HG02763 (cell line): ENCODE data around the gene UBD.

Experiments used
- ATAC-seq: cut with Tn5 transposase; IDR thresholded peaks from one replicate; pipeline ENCODE4 v1.9.1; 2021; ENCODE audit warnings: mild to moderate bottlenecking, moderate library complexity; ENCODE audit not compliant: unreplicated experiment

UBD gene

DNA sequence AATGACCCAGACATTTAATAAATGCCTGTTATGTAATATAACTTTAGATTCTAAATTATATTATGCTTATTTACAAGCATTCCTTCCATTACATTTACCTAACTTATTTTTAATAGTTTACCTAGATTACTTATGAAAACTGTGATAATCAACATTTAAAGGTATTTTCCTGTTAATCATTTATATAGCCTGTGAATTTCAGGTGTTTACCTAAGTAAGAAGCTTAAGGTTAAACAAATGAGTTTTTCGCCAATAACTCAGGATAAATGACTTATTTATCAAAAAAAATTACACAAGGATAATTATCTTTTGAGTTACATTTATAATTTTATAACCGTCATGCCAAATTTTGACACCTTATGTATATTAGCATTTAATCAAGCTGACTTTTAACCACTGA is 35.5 kb downstream of the UBD start:
- ATAC-seq, result no peak

DNA sequence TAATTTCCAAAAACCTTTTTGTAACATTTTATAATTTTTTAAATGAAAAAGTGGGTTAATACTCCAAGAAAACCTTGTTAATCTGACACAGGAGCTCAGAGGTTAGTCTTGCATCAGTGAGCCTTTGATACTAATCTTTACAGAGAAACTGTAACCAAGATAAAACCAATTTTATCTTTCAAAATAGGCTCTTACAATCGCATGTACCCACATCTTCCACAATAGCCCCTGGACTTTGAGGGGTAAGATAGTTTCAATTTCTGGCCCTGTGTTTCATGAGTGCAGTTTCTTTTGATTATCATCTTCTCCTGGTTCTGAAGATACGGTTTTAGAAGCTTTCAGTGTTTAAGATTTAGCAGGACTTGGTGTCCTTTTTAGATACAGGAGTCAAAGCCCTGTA is 37.3 kb downstream of the UBD start:
- no peak for ATAC-seq

GRCh38 chr6:29521006-29521680 is 38.4 kb downstream of the UBD start:
- ATAC-seq, result no peak

GRCh38 chr6:29520232-29520631 is 39.3 kb downstream of the UBD start:
- no peak for ATAC-seq

DNA sequence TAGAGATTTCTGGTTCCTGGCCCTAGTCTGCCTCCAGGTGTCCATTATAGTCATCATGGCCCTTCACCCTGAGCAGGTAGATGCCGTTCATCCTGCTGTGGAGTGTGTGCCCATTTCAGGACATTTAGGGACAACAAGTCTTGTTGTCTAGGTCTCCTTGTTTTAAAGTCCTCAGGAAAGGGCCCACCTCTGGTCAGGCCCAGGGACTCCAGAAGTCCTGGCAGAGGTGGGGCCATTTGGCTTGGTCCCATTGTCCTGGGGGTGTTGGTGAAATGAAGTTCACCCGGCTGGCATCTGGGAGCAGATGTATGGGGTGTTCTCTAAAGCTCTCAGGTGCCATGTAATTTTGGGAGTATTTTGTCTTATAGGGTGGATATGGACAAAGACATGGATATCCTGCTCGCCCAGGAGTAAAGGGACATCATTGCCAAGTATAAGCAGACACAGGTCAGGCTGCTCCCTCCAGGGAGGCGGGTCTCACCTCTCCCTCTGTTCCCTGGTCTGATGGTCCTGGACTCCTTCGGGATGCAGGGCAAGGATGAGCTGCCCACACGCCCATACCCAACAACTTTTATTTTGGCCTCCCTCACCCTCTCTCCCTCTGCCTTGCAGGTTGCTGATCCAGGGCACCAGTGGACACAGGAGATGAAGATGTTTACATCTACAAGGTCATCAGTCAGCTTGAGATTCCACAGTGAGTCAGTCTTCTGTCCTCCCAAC is 40.1 kb downstream of the UBD start:
- no peak for ATAC-seq

GRCh38 chr6:29517728-29518440 is 41.6 kb downstream of the UBD start:
- ATAC-seq, result no peak

GRCh38 chr6:29517245-29517644 is 42.3 kb downstream of the UBD start:
- no peak for ATAC-seq

GRCh38 chr6:29516108-29516507 is 43.4 kb downstream of the UBD start:
- ATAC-seq, result no peak

DNA sequence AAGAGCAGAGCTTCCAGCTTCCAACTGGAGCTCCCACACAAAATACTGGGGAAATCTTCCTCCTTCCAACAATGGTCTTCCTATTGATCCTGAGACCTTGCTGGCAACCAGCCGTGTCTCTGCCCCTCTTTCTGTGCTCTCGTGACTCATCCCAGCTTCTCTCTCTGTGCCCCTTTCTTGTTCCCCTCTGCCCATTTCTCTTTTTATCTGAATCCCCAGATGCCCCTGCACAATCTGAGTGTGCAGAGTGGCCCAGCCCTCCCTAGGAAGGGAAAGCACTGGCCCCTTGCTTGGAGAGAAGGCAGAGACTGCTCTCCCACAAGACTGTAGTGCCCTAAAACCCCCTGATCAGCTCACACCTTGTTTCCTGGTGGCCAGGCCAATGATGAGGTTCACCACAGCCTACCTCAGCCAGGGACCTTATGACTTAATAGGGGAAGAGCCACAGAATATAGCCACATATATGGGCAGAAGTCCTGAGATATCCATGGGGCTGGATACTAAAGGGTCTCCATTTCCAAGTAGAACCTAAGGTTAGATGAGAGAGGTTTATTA is 48.7 kb downstream of the UBD start:
- no peak for ATAC-seq

DNA sequence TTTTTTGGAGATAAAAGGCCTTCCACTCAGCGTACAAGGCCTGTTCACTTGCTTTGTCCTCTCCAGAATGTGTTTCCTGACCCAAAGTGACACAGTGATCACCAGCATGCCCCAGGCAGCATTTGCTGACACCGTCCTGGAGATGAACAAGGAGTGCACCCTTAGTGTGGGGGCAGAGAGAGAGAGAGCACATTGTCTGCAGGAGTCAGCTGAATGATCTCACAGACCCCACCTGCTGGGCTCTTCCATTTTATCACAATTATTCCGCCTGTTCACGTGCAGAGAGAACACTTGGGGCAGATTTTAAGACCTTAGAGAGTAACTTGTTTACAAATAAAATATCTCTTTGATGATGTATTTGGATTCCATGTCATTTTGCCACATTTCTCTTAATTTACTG is 49.3 kb downstream of the UBD start:
- no peak for ATAC-seq

DNA sequence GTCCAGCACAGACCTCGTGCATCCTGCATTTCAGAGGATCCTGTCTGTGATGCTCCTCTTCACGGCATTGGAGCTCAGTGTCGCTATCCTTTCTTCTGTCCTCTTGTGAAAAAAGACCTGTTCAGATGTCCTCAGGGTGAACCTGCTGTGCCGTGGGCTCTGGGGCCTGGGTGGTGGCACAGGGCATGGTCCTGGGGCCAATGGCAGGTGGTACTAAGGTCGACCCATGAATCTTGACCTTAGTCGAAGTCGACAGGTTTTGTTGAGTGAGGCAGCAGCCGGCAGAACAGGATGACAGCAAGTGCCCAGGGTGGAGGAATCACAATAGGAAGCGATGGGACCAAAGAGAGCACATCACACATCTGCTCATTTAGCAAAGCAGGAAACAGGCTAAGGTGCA is 49.8 kb downstream of the UBD start:
- ATAC-seq, result no peak

DNA sequence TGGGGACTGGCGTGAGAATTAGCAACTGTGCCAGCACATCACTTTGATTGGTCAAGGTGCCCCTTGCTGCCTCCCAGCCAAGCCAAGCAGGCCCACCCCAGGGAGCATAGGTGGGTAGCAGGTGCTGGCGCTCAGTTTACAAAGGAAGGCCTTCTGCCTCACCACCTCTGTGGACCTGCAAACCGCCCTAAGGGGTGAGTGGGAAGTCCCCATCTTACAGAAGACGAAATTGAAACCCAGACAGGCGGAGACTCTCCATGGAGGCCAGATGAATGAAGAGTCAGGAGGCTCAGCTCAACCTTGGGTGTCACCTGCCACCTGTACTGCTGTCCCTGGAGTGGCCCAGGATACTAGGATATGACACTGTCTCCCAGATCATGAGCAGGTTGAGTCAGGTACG is 50.3 kb downstream of the UBD start:
- ATAC-seq, result peak; percentile 63

DNA sequence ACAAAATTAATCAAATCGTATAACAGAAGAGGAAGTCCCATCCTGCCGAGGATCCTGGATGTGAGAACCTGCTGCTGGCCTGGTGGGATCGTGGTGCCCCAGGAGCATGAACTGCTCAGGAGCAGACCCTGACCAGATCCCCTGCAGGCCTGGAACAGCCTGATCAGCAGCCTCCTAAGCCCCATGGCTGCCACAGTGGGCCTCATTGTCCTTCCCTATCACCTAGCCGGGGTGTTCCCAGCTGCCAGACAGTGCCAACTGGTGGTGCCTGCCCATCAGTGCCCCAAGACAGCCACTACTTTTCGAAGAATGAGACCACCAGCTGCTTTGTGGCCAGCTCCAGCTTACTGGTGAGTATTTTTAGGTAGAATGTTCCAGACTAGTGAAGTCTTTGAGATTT is 52.2 kb downstream of the UBD start:
- ATAC-seq, result no peak

GRCh38 chr6:29506446-29507067 is 53.0 kb downstream of the UBD start:
- no peak for ATAC-seq

DNA sequence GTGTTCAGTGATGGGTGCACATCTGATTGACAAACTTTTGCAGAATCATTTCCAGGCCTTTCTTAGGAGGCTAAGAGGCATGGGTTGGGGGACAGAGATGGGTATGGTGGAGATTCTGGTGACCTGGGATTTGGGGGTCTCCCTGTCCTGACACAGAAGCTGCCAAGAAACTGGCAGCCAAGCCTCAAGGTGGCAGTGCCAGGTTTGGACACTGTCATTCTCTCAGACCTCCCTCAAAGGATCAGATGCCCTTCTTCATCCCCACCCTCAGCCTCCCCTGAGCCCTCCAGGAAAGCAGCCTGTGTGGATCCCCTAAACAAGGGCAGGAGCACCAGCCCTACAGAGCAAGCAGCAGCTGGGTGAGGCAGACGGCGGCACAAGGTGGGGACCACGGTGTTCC is 53.7 kb downstream of the UBD start:
- no peak for ATAC-seq
